C1 segment of cervical spinal cord (tissue), 14 donors: ENCODE measurements around the gene PCDH17.

Experiments used
- DNase-seq, 14 donors: peaks; one replicate each; lab custom pipeline; 2025; lab: John Stamatoyannopoulos, UW

The PCDH17 gene

DNA sequence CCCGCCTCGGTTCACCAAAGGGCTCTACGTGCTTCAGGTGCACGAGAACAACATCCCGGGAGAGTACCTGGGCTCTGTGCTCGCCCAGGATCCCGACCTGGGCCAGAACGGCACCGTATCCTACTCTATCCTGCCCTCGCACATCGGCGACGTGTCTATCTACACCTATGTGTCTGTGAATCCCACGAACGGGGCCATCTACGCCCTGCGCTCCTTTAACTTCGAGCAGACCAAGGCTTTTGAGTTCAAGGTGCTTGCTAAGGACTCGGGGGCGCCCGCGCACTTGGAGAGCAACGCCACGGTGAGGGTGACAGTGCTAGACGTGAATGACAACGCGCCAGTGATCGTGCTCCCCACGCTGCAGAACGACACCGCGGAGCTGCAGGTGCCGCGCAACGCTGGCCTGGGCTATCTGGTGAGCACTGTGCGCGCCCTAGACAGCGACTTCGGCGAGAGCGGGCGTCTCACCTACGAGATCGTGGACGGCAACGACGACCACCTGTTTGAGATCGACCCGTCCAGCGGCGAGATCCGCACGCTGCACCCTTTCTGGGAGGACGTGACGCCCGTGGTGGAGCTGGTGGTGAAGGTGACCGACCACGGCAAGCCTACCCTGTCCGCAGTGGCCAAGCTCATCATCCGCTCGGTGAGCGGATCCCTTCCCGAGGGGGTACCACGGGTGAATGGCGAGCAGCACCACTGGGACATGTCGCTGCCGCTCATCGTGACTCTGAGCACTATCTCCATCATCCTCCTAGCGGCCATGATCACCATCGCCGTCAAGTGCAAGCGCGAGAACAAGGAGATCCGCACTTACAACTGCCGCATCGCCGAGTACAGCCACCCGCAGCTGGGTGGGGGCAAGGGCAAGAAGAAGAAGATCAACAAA lies 2.6 kb downstream of the PCDH17 start:
- DNase-seq, result peak in 10 of 14 donors; percentile 49 to 80 (median 74)

- DNase-seq, result peak in 9 of 14 donors; percentile 48 to 80 (median 72)
Measured at GRCh38 chr13:57634839-57635165, 3.3 kb downstream of the PCDH17 start.

- DNase-seq, result no peak
Measured at GRCh38 chr13:57635541-57636085, 4.1 kb downstream of the PCDH17 start.

DNA sequence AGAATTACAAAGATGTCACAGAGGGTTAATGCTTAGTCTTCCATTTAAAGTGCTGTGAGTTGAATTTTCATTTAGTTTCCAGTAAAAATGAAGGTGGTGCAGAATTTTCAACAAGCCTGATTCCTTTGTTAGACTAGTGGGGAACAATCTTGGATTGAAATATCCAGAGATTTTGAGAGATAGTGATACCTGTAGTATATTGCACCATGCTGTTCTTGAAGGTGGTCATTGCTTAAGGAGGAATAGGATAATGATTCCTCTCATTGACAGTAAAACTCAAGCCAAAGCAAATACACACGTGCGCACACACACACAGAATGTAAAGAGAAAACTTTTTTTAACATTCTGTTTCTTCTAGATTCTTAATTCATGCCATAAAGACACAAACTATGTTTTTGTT lies 5.3 kb downstream of the PCDH17 start:
- DNase-seq, result no peak

- no peak for DNase-seq
Measured at GRCh38 chr13:57637515-57637914, 6.0 kb downstream of the PCDH17 start.

GRCh38 chr13:57638186-57638890 lies 6.8 kb downstream of the PCDH17 start:
- DNase-seq, result no peak

DNA sequence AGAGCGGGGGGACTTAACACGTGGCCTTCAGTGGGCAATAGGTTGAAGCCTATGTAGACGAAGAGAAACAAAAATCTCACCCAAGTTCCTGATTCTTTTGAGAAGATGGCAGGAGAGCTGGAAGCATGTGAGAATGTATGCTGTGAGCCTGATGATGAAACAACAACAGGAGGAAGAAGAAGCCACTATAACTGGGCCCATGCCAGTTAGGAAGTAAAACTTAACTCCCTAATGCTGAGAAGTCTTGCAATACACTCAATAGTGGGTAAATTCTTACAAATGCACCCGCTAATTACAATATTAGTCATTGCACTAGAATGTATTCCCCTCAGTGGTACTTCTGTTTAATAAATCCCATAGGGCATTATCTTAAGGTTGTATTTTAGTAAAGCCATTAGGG lies 9.1 kb downstream of the PCDH17 start:
- no peak for DNase-seq

GRCh38 chr13:57641051-57641450 lies 9.5 kb downstream of the PCDH17 start:
- DNase-seq, result no peak

- DNase-seq, result no peak
Measured at GRCh38 chr13:57644106-57644505, 12.6 kb downstream of the PCDH17 start.

DNA sequence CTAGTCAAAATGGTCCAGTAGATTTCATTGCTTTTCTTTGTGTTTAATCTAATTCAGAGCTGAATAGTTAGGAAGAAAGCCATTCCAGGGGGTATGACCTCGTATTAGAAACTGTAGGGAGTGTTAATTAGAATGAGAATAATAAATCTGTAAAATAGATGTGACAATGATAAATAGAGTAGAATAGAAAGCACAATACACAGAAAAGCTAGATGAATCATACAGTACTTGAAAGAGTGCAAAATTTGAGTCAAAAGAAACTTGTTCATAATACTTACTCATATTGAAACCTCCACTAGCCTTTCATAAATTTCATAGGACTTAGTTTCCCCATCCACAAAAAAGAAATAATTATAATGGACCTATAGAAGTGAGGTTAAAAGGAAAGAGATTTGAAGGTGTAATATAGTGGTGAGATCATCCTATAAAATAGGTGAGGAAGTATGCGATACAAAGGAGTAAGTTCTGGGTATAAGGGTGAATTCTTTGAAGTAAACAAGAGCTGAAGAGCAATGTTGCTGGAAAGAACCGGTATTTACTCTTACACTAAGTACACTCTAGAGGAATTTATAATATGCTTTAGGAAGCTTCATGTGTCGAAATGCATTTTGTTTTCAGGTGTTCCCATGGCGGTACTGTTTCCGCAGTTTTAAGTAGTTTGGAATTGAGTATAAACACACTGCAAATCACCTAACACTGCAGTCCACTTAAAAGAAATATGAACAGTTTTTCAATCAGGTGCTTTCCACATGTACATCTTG lies 21.9 kb downstream of the PCDH17 start:
- DNase-seq, result no peak

- DNase-seq, result no peak
Measured at GRCh38 chr13:57665481-57665880, 33.9 kb downstream of the PCDH17 start.

- DNase-seq, result no peak
Measured at GRCh38 chr13:57666131-57666953, 34.8 kb downstream of the PCDH17 start.

- DNase-seq, result no peak
Measured at GRCh38 chr13:57672168-57672567, 40.6 kb downstream of the PCDH17 start.

- no peak for DNase-seq
Measured at GRCh38 chr13:57673197-57673596, 41.7 kb downstream of the PCDH17 start.

DNA sequence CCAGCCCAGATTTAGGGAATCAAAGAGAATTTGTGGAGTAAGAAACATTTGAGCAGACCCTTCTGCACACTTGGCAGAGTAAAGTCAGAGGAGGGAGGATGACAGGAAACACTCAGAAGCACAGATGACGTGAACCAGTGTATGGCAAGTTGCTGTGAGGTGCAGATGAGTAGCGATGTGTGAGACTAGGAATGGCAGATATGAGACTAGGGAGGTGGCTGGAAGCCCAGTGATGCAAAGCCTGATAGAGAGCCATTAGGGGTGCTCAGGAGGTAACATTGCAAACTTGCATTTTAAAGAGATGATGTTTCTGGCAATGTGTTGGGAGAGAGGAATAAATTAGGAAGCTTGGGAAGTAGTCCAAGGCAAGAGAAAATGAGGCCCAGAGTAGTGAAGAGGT lies 44.0 kb downstream of the PCDH17 start:
- DNase-seq, result no peak

DNA sequence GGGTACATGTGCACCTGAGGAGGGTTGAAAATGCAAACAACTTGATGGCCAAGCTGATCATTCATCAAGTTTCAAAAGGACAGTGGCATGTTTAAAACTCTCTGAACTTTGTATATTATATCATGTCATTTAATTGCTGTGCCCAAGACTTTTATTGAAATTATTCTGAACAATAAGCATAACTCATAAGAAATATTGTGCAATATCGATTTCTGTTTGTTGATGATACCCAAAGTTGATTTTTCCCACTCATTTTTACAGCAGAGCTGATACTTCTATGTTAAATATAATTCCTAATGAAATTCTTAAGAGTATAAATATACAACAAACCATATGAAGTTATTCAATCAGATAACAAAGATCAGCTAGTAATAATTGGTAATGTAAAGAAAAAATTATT lies 49.1 kb downstream of the PCDH17 start:
- no peak for DNase-seq

DNA sequence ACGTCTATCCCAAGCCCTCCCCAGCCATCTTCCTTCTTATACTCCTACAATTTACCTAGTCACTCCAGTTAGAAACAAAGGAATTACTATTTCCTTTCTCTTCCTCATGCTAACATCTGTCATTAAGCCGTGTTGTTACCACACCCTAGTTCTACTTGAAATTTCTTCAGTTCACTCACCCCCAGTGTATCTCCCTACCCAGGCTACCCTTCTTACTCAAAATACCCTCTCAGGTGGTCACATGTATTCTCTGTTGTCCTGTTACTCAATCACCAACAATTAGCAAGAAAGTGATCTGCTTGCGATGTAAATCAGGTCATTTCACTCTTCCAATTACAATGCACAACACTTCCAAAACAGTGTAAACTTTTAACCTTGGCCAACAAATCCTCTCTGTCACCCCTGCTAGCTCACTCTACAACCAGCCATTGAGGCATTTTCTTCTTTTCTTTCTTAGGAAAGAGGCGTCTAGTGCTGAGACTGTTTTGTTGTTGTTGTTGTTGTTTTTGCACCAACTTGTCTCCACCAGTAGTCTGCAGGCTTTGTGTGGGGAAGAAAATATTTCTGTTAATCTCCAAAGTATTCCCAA lies 50.7 kb downstream of the PCDH17 start:
- DNase-seq, result no peak

DNA sequence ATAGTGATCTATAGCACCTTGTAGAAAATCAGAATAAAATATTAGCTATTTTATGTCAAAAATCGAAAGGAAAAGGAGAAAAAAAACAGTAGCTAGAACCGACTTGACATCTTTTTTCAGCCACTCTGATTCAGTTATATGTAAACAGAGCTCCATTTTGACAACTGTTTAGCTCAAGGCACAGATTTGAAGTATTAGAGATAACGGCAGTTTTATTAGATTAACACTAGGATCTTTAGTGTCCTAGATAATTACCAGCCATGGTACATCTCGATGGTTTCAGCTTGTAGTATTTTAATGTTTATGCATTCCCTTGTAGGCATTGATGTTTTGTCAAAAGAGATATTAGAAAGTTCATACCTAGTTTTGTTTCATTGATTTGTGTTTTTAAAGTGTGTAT lies 67.3 kb downstream of the PCDH17 start:
- DNase-seq, result no peak

DNA sequence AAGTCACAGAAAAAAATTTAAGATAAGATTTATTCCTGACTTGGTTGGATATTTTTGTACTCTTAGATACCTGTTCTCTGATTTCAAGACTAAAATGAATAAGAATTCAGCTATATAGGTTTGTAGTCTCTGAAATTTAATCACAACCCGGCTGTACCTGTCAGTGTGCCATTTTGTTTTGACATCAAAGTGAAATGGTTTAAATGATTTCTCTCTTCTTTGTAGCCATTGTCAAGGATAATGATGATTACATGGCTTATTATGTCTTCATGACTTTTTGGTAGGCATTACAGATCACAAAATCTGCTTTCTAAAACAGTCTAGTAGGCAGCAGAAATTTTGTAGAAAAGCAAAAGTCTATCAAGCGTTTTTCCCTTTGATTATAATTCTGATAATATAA lies 72.5 kb downstream of the PCDH17 start:
- no peak for DNase-seq

DNA sequence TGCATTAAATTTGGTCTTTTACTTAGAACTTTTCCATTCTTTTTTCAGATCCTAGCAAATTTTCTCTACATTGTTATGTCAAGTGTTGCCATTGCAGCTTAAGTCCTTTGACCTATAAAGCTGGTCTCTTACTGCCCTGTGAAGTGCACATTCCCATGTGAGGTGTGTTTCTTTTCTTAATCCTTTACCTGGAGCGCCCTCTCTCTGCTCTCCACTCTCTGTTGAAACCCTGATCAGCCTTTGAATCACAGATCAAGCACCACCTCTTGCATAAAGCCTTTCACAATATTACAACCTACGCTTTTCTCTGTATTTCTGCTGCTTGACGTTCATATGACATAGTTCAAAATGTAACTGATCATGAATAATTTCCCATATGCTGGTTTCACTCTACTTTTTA lies 84.8 kb downstream of the PCDH17 start:
- DNase-seq, result no peak
